RCC 7860 (cell line): ENCODE measurements around the gene HDAC11.

Experiments used
- DNase-seq: peaks from one replicate; pipeline ENCODE4 v3.0.0-alpha.2; 2015; ENCODE audit warnings: low spot score
- FAIRE-seq: peaks from 2 replicates; lab custom pipeline; 2012; peaks lifted over from hg19 to GRCh38; lab: Jason Lieb, UNC

The HDAC11 gene

DNA sequence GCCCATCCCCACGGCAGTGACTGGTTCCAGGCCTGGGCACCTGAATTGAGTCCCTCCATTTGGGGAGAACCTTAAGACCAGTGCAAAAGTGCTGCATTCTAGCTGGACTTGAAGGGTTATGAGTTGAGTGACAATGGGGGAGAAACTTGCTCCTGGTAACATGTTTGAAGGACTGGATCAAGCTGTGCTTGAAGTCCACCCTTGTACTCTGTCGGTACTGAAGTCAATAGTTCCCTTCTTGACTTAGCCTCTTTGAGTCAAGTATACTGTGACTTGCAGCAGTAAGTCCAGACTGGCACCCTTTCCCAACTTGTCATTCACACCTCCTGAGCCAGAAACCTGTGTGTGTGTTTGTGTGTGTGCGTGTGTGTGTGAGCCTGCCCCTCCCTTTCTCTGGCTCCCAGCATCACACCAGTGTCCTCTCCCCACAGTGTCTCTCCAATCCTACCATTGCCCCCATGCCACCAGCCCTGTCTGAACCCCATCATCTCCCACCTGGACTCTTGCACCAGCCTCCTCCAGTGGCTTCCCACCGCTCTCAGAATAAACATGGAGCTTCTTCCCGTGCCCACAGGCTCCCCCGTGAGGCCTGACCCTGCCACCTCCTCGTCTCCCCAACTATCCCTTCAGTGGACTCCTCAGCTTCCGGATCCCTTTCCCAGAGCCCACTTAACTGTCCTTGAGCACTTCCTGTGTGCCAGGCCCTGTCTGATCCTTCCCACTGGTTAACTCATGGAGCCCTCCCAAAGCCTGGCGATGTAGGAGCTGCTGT lies 58.6 kb downstream of the HDAC11 start:
- FAIRE-seq: no peak

DNA sequence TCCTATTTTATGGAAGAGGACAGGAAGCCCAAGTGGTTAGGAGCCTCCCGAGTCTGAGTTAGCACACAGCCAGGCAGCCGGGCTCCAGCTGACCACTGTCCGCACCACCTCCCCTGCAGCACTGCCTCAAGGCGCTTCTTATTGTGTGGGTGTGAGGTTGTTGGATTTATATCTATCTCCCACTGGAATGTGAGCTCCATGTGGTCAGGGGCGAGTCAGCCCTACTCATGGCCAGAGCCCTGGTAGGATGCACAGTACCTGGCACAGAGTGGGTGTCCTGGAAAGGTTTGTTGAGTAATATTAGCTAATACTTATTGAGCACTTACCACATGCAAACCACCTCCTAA lies 59.2 kb downstream of the HDAC11 start:
- FAIRE-seq (no peak), DNase-seq (peak; percentile 71)

More for the DNA sequence above, 58.6 kb downstream of the HDAC11 start:
- DNase-seq: no peak

DNA sequence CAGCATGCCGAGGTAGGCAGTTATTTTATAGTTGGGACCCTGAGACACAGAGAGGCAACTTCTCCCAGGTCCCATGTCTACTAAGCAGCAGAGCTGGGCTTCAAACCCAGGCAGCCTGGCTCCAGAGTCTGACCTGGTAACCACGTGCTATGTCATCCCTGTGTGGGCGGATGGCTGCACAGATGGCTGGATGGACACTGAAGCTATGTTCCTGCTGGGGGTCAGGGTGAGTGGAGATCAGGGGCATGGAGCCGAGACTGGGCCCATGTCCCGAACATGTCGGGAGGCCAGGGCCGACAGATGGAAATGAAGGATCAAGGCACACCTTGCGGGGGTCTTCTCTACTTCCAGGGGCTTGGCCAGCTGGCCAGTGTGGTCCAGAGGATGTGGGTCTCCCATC lies 59.6 kb downstream of the HDAC11 start:
- no peak for FAIRE-seq
- DNase-seq: no peak

DNA sequence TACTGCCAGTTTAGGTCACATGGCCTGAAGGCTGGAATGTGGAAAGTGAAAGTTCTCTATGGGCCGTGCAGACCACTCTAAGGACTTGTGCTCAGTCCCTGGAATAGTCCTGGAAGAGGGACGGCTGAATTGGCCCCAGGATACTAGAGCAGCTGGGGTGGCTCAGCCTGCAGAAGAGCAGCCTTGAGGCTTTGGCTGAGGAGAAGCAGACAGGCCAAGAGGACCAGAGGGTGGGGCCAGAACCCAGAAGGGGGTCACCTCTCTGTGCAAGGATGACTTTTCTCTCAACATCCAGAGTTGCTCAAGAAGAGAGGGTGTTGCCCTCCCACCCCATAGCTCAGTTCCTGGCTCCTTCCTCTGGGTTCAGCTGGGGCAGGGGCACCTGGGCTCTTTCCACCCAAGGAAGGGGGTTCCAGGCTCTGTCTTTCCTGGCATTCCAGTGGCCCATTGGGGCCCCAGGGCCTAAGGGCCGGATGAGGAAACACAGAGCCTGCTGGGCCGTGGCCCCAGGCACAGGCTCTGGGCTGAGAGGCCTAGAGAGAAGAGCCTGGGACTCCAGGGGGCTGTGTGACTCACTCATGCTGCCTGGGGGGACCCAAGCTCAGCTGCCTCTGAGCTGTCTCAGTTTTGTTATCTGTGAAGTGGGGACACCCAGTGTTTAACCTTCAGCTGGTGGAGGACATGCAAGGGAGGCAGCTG lies 60.3 kb downstream of the HDAC11 start:
- FAIRE-seq: no peak
- no peak for DNase-seq

DNA sequence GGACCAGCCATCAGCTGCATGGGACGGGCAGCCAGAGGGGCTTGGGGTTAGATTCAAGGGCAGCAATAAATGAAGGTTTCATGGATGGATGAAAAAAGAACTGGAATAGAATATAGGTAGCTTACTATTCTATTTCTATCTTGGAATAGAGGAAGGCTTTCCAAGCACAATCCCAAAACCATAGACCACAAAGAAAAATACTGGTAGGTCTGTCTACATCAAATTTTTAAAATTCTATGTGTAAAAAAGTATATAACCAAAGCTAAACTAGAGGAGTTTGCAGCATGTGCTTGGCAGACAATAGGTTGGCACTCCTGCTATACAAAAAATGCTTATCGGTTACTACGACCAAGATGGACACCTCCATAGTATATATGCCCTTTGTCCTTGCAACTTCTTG lies 61.6 kb downstream of the HDAC11 start:
- FAIRE-seq (no peak), DNase-seq (no peak)

DNA sequence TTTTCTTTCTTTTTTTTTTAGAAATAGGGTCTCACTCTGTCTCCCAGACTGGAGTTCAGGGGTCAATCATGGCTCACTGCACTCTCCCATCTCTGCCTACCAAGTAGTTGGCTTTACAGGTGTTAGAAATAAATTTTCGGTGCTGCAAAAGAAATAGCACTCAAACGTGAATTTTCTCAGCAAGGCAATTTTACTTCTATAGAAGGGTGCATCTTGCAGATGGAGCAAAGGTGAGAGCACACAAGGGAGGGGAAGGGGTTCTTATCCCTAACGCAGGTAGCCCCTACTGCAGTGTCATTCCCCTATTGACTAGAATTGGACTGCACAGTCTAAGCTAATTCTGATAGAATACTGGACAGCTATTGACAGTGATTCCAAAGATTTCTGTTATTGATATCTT lies 62.0 kb downstream of the HDAC11 start:
- no peak for FAIRE-seq
- DNase-seq: no peak

DNA sequence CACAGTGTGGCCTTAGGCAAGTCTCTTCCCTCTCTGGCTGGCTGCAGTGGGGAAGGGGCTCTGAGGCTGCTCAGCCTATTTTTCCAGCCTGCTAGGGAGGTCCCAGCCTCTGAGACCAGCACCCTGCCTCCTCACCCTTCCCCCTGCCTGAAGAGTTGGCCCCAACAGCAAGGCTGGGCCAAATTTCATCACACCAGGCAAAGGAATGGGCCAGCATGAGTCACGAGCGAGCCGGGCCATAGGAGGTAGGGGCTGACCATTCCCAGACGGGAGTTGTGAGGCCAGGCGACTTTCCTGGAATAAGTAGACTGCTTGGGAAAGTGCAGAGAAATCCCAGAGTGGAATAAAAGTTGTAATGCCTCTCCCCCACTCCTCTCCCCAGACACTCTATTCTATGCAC lies 63.1 kb downstream of the HDAC11 start:
- FAIRE-seq: no peak
- DNase-seq: peak; percentile 61

DNA sequence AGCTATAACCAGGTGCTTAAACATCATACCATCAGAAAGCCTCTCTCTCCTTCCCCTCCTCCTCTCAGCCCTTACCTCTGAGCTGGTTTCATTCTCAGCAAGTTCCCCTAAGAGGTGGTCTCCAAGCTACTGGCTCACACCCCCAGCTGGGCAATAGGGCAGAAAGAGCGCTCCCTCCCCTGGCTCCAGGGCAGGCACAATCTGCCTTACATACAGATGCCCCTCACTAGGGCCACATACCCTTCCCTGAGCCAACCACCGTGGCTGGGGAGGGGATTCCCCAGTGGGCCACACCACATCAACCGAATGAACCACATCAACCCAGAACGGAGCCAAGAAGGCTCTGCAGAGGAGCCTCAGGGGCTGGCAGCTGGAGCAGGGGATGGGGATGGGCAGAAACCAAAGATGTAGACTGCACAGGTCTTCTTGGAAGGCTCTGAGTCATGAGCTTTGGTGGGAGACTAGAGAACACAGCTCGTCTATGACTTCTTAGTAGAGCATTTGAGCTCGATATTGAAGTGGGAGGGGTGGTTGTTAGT lies 64.3 kb downstream of the HDAC11 start:
- FAIRE-seq (no peak), DNase-seq (peak; percentile 73)

DNA sequence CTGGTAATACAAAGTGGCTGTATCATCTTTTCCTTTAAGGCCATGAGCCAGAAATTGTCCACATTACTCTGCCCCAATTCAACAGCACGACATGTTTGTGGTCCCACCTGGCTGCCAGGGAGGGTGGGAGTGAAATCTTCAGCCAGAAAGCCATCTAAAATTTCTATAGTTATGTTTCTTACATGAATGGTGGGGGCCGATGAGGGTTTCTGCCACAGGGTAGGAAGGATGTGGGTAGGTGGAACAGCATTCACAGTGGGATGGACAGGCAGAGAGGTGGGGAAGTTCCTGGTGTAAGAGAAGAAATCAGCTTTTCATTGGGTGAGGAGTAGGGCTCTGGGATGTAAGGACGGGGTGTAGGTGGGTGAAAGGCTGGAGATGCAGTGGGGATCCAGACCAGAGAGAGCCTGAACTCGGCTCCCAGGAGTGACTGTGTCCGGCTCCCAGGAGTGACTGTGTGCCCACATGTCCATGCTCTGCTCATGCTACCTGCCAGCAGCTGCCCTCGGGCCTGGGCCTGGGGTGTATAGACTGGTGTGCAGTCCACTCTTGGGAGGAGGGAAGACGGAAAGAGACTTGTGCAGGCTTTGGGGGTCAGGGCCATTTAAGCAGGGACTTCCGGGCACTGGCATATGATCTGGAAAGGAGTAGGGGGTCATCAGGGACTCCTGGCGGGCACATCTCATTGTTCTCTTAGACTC lies 65.0 kb downstream of the HDAC11 start:
- DNase-seq: no peak
- no peak for FAIRE-seq

DNA sequence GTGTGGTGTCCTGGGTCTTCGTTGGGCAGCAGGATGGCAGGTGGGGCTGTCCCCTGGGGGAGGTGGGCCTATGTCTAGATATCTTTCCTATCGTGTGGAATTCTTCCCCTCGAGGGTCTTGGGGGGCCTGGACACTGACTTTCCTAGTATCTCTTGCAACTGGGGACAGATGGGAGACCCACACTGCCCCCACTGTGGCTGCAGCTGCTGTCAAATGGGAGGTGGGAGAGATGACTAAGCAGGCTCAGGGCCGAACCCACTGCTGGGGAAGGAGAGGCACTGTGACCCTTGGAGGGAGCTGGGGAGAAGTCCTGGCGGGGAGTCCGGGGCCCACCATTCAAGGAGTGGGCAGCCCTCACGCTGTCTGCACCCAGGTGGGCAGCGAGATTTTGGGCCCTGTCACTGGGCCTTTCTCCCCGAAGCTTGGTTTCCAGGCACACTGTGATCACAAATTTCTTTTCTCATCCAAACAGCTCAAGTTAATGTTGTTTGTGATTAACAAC lies 65.9 kb downstream of the HDAC11 start:
- no peak for FAIRE-seq
- DNase-seq: no peak

DNA sequence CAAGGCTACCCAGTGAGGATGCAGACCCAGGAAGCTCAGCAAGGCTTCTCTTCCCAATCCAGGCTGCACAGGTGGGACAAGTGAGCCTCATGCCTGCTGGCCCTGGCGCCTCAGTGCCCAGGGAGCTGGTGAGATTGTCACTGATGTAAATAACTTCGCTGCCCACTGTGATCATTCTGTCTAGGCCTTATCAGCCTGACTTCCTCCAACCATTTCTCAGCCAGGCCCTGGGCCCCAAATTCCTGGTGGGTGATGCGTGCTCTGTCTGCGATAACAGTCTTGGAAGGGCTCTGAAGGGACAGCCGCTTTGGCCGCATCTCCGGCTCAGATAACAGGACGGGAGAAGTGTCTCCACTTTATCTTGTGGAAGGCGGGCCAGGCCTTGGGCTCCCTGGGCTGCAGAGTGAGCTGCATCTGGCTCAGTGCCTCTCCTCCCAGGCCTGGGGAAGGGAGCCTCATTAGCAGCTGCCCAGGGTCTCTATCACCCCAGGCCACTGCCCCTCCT lies 66.6 kb downstream of the HDAC11 start:
- DNase-seq: peak; percentile 57
- FAIRE-seq: no peak

DNA sequence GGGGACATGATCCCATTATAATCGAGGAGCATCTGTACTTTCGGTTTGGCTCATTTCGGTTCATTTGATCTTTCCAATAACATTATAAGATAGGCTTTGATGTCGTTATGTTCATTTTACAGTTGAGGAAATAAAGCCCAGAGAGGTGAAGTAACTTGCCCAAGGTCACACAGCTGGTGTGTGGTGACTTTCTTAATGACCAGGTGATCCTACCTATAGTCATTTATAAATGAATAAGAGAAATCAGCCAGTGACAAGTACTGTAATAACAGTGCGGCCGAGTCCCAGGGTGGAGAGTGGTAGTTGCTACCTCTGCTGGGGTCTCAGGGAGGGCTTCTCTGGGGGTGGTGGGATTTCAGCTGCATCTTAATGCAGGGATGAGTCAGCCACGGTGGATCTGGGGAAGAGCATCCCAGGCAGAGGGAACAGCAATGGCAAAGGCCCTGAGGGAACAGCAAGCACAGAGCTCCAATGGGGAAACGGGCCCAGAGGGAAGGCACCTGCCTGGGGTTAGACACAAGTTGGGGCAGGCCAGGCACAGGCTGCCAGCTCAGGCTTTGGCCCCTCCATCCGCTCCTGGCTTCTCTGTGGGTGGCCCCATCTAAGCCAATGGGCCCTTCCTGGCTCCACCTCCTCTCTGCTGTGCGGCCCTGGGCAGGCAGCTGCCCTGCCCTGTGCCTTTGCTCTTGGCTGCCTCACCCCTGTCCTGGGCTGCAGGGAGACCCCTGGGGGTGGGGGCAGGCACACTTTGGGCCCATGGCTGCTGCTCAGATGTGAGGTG lies 67.7 kb downstream of the HDAC11 start:
- DNase-seq: no peak

DNA sequence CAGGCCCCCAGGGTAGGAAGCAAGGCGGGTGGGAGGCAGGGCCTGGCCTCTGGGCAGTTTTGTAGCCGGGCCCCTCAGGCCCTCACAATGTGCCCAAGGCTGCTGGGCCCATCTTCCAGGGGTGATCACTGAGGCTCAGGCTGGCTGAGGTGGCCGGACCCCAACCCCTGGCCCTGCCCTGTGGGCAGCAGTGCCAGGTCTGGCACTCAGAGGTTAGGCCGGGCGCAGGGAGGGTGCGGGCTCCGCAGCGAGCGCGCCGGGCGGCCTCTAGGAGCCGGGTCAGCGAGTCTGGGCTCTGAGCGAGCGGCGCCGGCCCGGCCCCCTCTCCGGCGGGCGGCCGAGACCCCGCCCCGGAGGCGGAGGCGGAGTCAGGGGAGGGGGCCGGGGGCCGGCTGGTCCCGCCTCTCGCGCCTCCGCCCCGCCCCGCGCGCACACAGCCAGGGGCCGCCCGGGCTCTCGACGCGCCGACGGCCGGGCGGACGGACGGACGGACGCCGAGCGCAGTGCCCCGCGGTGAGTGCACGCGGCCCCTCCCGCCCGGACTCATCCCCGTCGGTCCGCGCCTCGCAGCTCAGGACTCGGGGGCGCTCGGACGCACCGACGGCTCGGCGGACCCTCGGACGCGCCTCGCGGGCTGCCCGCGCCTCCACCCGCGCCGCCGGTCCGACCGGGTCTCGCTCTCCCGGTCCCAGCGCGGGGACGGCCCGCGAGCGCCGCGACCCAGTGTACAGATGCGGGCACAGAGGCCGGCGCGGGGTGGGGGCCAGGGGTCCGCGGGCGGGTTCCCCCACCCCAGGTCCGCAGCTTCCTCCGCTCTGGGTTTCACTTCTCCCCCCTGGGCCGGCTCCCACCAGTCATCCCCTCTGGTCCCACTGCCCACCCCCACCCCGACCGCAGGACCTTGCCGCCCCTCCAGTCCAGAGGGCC lies 68.9 kb downstream of the HDAC11 start, which contains the start of gene FBLN2:
Gene FBLN2 (plus strand): TSS at position 430 of the 927 bp plus-strand sequence. CDS start 21,231 bp downstream, outside the sequence.
- FAIRE-seq: no peak
- DNase-seq: no peak

More for the DNA sequence above, 67.7 kb downstream of the HDAC11 start:
- FAIRE-seq: no peak

DNA sequence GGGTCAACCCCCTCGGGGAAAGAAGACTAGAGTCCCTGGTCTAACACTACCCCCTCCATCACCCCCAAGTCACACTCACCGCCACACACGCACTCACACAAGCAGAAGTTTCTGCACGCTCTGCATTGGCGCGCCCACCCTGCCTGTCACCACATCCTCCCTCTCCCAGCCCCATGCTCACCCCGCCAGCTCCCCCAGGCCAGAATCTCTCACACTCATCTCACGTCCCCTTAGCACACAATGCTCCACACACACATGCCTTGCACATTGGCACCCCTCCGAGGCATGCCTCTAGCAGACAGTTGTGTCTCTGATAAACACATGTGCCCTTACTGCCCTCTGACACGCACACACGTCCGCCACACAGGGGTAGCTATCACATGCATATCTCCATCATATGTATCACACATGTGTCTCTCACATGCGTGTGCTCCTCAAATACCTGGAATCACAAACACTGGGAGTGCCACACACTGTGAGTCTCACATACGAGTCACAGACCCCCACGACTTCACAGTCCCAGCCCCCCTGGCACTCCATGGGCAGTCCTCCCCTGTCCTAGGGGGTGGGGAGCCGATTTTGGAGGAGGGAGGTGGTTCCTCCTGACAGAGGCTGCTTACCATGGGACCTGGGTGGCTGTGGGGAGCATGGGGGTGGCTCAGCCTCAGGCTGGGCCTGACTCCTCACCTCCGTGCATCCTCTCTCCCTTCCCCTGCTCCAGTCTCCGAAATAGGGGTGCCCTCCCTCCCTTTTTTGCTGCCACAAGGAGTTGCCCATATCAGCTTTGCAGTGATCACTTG lies 69.7 kb downstream of the HDAC11 start:
- DNase-seq: no peak

DNA sequence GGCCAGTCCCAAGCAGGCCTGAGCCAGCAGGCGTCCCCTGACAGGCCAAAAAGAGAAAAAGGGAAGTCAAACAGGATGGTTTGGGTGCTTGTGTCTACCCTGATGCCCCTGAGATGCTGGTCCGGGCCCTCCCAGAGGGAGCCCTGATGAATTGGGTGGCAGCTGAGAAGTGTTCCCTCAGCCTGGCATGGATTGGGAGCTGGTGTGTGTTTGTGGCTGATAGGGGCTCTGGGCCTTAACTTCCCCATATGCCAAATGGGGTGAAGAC lies 70.3 kb downstream of the HDAC11 start:
- FAIRE-seq (no peak), DNase-seq (no peak)

More for the DNA sequence above, 69.7 kb downstream of the HDAC11 start:
- no peak for FAIRE-seq

DNA sequence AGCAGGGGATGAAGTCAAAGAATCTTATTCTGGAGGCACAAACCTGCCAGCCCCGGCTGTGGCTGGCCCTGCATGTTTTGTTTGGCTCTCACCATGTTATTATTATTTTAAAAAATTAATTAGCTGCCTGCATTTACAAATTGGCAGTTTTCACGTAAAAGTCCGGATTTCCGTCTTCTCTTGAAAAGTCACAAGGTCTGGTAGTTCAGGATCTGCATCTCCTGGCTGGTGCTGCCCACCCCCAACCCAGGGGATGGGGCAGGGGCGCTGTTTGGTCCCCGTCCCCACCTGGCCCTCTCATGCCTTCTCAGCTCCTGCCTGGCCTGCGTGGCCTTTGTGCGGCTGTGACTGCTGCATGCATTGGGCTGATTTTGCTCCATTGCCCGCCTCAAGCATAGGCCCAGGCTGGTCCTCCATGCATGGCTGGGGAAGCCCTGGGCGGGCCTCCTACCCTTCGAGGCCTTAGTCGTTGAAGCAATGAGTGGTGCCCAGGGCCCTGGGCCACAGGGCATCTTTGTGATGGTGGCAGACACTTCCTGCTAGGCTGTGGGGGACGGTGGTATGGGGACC lies 70.8 kb downstream of the HDAC11 start:
- DNase-seq (no peak), FAIRE-seq (no peak)

DNA sequence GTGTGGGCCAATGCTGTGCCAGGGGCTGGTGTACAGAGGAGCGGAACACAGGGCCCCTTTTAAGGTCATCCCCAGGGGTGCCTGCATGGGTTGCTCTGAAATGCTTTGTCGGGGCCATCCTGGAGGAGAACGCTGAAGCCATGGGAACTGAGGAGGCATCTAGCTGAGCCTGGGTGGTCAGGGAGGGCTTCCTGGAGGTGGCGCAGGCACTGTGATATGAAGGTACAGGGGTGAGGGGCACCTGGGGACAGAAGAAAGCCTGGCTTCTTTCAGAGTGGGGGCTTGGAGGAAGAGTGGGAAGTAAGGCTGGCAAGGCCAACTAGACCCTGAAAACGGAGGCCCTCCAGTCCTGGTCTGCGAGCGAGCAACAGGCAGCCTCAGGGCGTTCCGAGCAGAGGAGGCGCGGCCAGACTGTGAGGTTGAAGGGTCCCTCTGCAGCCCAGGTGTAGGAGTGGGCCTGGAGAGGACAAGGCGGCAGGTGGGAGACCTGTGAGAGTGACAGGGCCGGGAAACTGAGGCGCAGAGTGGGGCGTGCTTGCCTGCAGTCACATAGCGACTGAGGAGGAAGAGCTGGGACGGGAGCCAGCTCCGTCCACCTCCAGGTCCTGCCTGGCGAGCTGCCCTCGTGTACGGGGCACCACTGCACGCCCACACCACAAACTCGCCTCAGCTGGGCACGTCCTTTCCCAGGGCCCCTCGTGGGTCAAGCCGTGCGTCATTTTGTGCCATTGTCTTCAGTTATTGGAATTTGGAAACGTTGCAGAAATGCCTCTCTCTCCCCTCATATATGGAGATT lies 72.9 kb downstream of the HDAC11 start:
- FAIRE-seq (no peak), DNase-seq (no peak)

DNA sequence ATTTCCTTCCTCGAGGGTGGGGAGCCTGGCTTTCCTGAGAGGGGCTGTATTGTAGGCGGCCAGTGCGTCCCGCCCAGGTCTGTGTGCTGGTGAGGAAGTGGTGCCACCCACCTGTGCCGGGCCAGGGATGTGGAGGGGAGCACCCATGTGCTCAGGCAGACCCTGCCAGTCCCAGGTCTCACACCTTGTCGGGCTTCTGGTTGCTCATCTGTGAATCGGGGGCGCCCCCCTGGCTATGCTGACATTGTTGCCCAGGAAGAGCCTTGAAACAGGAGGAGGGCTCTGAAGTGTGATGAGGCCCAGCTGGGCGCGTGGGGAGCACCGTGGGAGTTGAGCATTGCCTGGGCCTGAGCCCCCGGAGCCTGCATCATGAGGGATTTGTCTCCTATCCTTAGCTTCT lies 73.6 kb downstream of the HDAC11 start:
- FAIRE-seq (no peak), DNase-seq (no peak)
